ENCODE data around the gene CGB8.

CGB8 gene

DNA sequence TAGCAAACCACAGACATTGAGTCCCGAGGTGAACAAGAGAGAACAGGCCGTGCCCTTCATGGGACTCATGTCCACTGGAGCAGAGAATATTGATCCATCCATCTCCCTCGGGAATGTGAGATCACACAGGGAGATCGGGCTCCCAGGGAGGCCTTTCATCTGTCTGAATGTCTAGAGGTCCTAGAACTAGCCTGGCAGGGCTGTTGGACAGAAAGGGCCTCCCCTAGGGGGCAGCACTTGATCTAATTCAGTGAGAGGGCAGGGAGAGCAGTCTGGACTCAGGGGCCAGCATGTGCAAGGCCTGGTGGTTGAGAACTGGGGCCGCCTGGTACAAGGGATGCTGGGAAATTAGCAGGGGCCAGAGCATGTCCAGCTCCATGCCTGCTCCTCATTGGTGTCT, 50.9 kb downstream of the CGB8 start:
- no peaks in the 10 kb centered on the region for H3K9me3 ChIP-seq
- H3K36me3 ChIP-seq: peaks cover 0 to 22% (median 8%) of the 10 kb centered on the region in 3 donors
- peaks cover 0 to 18% (median 9%) of the 10 kb centered on the region in 4 donors for H3K4me1 ChIP-seq
- intact Hi-C loops (cut with DNase I; ENCODE audit: low total_unique reads): loop anchor here (10.0 kb wide), 1 partner anchor 353 kb away; the partner anchor contains the start of gene CA11
- DNase-seq: no peak
- H3K27ac ChIP-seq: no peak overlapping the region
- H3K27me3 ChIP-seq: no peaks in the 10 kb centered on the region
- no peak overlapping the region for H3K4me3 ChIP-seq
- TF ChIP-seq, protein P1, sequence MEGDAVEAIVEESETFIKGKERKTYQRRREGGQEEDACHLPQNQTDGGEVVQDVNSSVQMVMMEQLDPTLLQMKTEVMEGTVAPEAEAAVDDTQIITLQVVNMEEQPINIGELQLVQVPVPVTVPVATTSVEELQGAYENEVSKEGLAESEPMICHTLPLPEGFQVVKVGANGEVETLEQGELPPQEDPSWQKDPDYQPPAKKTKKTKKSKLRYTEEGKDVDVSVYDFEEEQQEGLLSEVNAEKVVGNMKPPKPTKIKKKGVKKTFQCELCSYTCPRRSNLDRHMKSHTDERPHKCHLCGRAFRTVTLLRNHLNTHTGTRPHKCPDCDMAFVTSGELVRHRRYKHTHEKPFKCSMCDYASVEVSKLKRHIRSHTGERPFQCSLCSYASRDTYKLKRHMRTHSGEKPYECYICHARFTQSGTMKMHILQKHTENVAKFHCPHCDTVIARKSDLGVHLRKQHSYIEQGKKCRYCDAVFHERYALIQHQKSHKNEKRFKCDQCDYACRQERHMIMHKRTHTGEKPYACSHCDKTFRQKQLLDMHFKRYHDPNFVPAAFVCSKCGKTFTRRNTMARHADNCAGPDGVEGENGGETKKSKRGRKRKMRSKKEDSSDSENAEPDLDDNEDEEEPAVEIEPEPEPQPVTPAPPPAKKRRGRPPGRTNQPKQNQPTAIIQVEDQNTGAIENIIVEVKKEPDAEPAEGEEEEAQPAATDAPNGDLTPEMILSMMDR (IDR thresholded peaks at IDR 0.05): peak in 1 of 2 experiments; percentile 12
